ENCODE measurements around the gene DENND6B.

DENND6B gene

DNA sequence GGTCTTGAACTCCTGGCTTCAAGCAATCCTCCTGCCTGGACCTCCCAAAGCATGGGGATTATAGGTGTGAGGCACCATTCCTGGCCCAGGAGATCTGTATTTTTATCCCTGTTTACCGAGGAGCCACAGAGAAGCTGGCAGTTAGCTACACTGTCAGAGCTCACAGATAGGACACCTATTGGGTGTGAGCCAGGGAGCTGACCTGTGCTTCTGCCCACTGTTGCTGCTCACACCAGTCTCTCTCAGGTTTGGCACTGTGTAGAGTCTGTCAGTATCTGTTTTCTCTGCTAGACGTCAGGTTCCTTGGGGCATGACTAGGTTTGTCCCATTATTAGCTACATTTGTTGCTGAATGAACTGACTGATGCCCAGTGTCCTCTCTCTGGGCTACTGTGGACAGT lies 33.8 kb upstream of the DENND6B start:
- no peak overlapping the region for H3K4me3 ChIP-seq (ENCODE audit: low read depth, low read length)
- H3K9me3 ChIP-seq (ENCODE audit: insufficient read depth, low read depth, low read length) = peaks cover 2% of the 10 kb centered on the region
- DNase-seq = no peak
- H2BK120ac ChIP-seq (ENCODE audit: insufficient read depth, low read length, poor library complexity) = no peak overlapping the region
- peaks cover 4% of the 10 kb centered on the region for H3K79me2 ChIP-seq (ENCODE audit: control insufficient read depth, insufficient read depth, low read length, poor library complexity)
- H2BK5ac ChIP-seq (ENCODE audit: low read depth, low read length, poor library complexity) = no peak overlapping the region
- H4K91ac ChIP-seq (ENCODE audit: low read depth, low read length) = no peak overlapping the region
- H2BK12ac ChIP-seq (ENCODE audit: low read length) = no peak overlapping the region
- peaks cover 5 to 15% of the 10 kb centered on the region in 2 experiments for H3K36me3 ChIP-seq (ENCODE audit: control insufficient read depth in 1 of 2, insufficient read depth in 2 of 2, low read length in 2 of 2)
- H3K4me2 ChIP-seq (ENCODE audit: low read length) = no peak overlapping the region
- H3K27ac ChIP-seq (ENCODE audit: low read depth, low read length) = no peak overlapping the region
- no peak overlapping the region for H2AK5ac ChIP-seq (ENCODE audit: low read length)
- H3K4me1 ChIP-seq (ENCODE audit: control insufficient read depth in 1 of 2, insufficient read depth in 2 of 2, low read length in 2 of 2) = peaks cover 4 to 10% of the 10 kb centered on the region in 2 experiments
- no peak overlapping the region for H3K18ac ChIP-seq (ENCODE audit: low read length)
- H3K4ac ChIP-seq (ENCODE audit: low read depth, low read length) = no peak overlapping the region
- H3K79me1 ChIP-seq (ENCODE audit: low read length) = no peaks in the 10 kb centered on the region
- no peak overlapping the region for H4K8ac ChIP-seq (ENCODE audit: low read depth, low read length)
- no peak overlapping the region for H2AFZ ChIP-seq (ENCODE audit: insufficient read depth, low read length, poor library complexity)
- no peaks in the 10 kb centered on the region for H3K27me3 ChIP-seq (ENCODE audit: insufficient read depth, low read length)
- no peak overlapping the region for H3K14ac ChIP-seq (ENCODE audit: low read length)
- WGBS (ENCODE audit: extremely low coverage, insufficient coverage, insufficient read length) = no CpG with 5 or more reads among the region's 2 CpGs
- H3K9ac ChIP-seq (ENCODE audit: low read length) = no peak overlapping the region
- H3K23ac ChIP-seq (ENCODE audit: low read length) = no peak overlapping the region
- no peak overlapping the region for H4K12ac ChIP-seq (ENCODE audit: low read depth, low read length)

DNA sequence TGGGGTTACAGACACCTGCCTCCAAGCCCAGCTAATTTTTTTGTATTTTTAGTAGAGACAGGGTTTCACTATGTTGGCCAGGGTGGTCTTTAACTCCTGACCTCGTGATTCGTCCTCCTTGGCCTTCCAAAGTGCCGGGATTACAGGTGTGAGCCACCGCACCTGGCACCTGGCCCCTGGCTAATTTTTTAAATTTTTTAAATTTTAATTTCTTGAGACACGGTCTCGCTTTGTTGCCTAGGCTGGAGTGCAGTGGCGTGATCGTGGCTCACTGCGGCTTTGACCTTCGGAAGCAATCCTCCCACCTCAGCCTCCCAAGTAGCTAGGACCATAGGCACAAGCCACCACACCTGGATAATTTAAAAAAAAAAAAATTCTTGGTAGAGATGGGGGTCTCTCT lies 30.9 kb upstream of the DENND6B start:
- Histone ChIP-seq H3K27me3 (ENCODE audit: insufficient read depth, low read length) (no peaks in the 10 kb centered on the region), H2BK12ac (ENCODE audit: low read length) (no peak overlapping the region), H4K12ac (ENCODE audit: low read depth, low read length) (no peak overlapping the region), H2AFZ (ENCODE audit: insufficient read depth, low read length, poor library complexity) (no peak overlapping the region), H3K79me2 (ENCODE audit: control insufficient read depth, insufficient read depth, low read length, poor library complexity) (peaks cover 4% of the 10 kb centered on the region), H3K18ac (ENCODE audit: low read length) (no peak overlapping the region), H3K14ac (ENCODE audit: low read length) (no peak overlapping the region), H4K91ac (ENCODE audit: low read depth, low read length) (no peak overlapping the region), H3K4ac (ENCODE audit: low read depth, low read length) (peak overlapping the region; percentile 42), H3K4me3 (ENCODE audit: low read depth, low read length) (no peak overlapping the region), H3K23ac (ENCODE audit: low read length) (no peak overlapping the region), H2BK120ac (ENCODE audit: insufficient read depth, low read length, poor library complexity) (no peak overlapping the region), H3K79me1 (ENCODE audit: low read length) (no peaks in the 10 kb centered on the region), H3K36me3 (ENCODE audit: control insufficient read depth in 1 of 2, insufficient read depth in 2 of 2, low read length in 2 of 2) (peaks cover 6 to 16% of the 10 kb centered on the region in 2 experiments), H3K9me3 (ENCODE audit: insufficient read depth, low read depth, low read length) (peaks cover 2% of the 10 kb centered on the region), H3K27ac (ENCODE audit: low read depth, low read length) (no peak overlapping the region), H3K4me1 (ENCODE audit: control insufficient read depth in 1 of 2, insufficient read depth in 2 of 2, low read length in 2 of 2) (peaks cover 4 to 8% of the 10 kb centered on the region in 2 experiments), H2BK5ac (ENCODE audit: low read depth, low read length, poor library complexity) (no peak overlapping the region), H4K8ac (ENCODE audit: low read depth, low read length) (no peak overlapping the region), H3K4me2 (ENCODE audit: low read length) (no peak overlapping the region), H2AK5ac (ENCODE audit: low read length) (no peak overlapping the region), H3K9ac (ENCODE audit: low read length) (no peak overlapping the region)
- no CpG with 5 or more reads among the region's 10 CpGs for WGBS (ENCODE audit: extremely low coverage, insufficient coverage, insufficient read length)
- DNase-seq = peak; percentile 64 to 84

DNA sequence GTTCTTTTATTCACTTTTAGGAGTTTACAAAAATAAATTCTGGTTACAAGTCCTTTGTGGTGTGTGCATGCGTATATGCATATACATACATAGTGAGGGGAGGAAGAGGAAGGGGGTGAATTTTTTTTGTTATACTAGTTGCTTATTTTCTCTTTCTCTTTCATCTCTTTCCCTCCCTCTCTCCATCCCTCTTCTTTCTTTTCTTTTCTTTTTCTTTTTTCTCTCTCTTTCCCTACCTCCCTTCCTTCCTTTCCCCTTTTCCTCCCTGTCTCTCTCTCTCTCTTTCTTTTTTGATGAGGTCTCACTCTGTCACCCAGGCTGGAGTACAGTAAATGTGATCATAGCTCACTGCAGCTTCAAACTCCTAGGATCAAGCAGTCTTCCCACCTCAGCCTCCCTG lies 30.4 kb upstream of the DENND6B start:
- peaks cover 2% of the 10 kb centered on the region for H3K9me3 ChIP-seq (ENCODE audit: insufficient read depth, low read depth, low read length)
- no peak overlapping the region for H2AFZ ChIP-seq (ENCODE audit: insufficient read depth, low read length, poor library complexity)
- peaks cover 4% of the 10 kb centered on the region for H3K79me2 ChIP-seq (ENCODE audit: control insufficient read depth, insufficient read depth, low read length, poor library complexity)
- no peaks in the 10 kb centered on the region for H3K27me3 ChIP-seq (ENCODE audit: insufficient read depth, low read length)
- no peak overlapping the region for H3K27ac ChIP-seq (ENCODE audit: low read depth, low read length)
- peaks cover 4 to 8% of the 10 kb centered on the region in 2 experiments for H3K4me1 ChIP-seq (ENCODE audit: control insufficient read depth in 1 of 2, insufficient read depth in 2 of 2, low read length in 2 of 2)
- H3K4me3 ChIP-seq (ENCODE audit: low read depth, low read length) = no peak overlapping the region
- no peak overlapping the region for H2BK5ac ChIP-seq (ENCODE audit: low read depth, low read length, poor library complexity)
- DNase-seq = no peak
- no peak overlapping the region for H2BK120ac ChIP-seq (ENCODE audit: insufficient read depth, low read length, poor library complexity)
- H2AK5ac ChIP-seq (ENCODE audit: low read length) = no peak overlapping the region
- no peak overlapping the region for H4K8ac ChIP-seq (ENCODE audit: low read depth, low read length)
- H3K18ac ChIP-seq (ENCODE audit: low read length) = no peak overlapping the region
- no peak overlapping the region for H3K23ac ChIP-seq (ENCODE audit: low read length)
- no peak overlapping the region for H3K4ac ChIP-seq (ENCODE audit: low read depth, low read length)
- H3K14ac ChIP-seq (ENCODE audit: low read length) = no peak overlapping the region
- H4K12ac ChIP-seq (ENCODE audit: low read depth, low read length) = no peak overlapping the region
- no peaks in the 10 kb centered on the region for H3K79me1 ChIP-seq (ENCODE audit: low read length)
- no peak overlapping the region for H3K4me2 ChIP-seq (ENCODE audit: low read length)
- no peak overlapping the region for H2BK12ac ChIP-seq (ENCODE audit: low read length)
- no peak overlapping the region for H3K9ac ChIP-seq (ENCODE audit: low read length)
- no CpG with 5 or more reads among the region's 1 CpG for WGBS (ENCODE audit: extremely low coverage, insufficient coverage, insufficient read length)
- peaks cover 6 to 13% of the 10 kb centered on the region in 2 experiments for H3K36me3 ChIP-seq (ENCODE audit: control insufficient read depth in 1 of 2, insufficient read depth in 2 of 2, low read length in 2 of 2)
- no peak overlapping the region for H4K91ac ChIP-seq (ENCODE audit: low read depth, low read length)

DNA sequence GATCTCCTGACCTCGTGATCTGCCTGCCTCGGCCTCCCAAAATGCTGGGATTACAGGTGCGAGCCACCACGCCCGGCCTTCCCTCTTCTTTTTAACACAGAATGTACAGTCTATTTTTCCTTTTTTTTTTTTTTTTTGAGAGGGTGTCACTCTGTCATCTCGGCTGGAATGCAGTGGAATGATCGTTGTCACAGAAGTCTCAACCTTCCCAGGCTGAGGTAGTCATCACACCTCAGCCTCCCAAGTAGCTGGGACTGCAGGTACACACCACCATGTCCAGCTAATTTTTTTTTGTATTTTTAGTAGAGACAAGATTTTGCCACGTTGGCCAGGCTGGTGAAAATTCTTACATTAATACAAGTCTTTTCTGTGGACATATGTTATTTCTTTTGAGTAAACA lies 29.4 kb upstream of the DENND6B start:
- H3K4me2 ChIP-seq (ENCODE audit: low read length) = no peak overlapping the region
- no peak overlapping the region for H4K91ac ChIP-seq (ENCODE audit: low read depth, low read length)
- H3K79me2 ChIP-seq (ENCODE audit: control insufficient read depth, insufficient read depth, low read length, poor library complexity) = peaks cover 2% of the 10 kb centered on the region
- peak; percentile 58 to 74 for DNase-seq
- H3K9ac ChIP-seq (ENCODE audit: low read length) = no peak overlapping the region
- no peak overlapping the region for H2AK5ac ChIP-seq (ENCODE audit: low read length)
- WGBS (ENCODE audit: extremely low coverage, insufficient coverage, insufficient read length) = no CpG with 5 or more reads among the region's 8 CpGs
- no peak overlapping the region for H3K27ac ChIP-seq (ENCODE audit: low read depth, low read length)
- H4K12ac ChIP-seq (ENCODE audit: low read depth, low read length) = no peak overlapping the region
- no peak overlapping the region for H4K8ac ChIP-seq (ENCODE audit: low read depth, low read length)
- no peak overlapping the region for H2BK5ac ChIP-seq (ENCODE audit: low read depth, low read length, poor library complexity)
- no peaks in the 10 kb centered on the region for H3K79me1 ChIP-seq (ENCODE audit: low read length)
- H2AFZ ChIP-seq (ENCODE audit: insufficient read depth, low read length, poor library complexity) = no peak overlapping the region
- H3K4me3 ChIP-seq (ENCODE audit: low read depth, low read length) = no peak overlapping the region
- H3K27me3 ChIP-seq (ENCODE audit: insufficient read depth, low read length) = no peaks in the 10 kb centered on the region
- H2BK120ac ChIP-seq (ENCODE audit: insufficient read depth, low read length, poor library complexity) = no peak overlapping the region
- H3K9me3 ChIP-seq (ENCODE audit: insufficient read depth, low read depth, low read length) = peaks cover 2% of the 10 kb centered on the region
- H3K36me3 ChIP-seq (ENCODE audit: control insufficient read depth in 1 of 2, insufficient read depth in 2 of 2, low read length in 2 of 2) = peaks cover 9 to 15% of the 10 kb centered on the region in 2 experiments
- no peak overlapping the region for H2BK12ac ChIP-seq (ENCODE audit: low read length)
- H3K23ac ChIP-seq (ENCODE audit: low read length) = no peak overlapping the region
- H3K18ac ChIP-seq (ENCODE audit: low read length) = no peak overlapping the region
- H3K4me1 ChIP-seq (ENCODE audit: control insufficient read depth in 1 of 2, insufficient read depth in 2 of 2, low read length in 2 of 2) = peaks cover 0 to under 1% of the 10 kb centered on the region in 2 experiments
- no peak overlapping the region for H3K4ac ChIP-seq (ENCODE audit: low read depth, low read length)
- H3K14ac ChIP-seq (ENCODE audit: low read length) = no peak overlapping the region

All from trophoblast cell (in vitro differentiated cells and primary cell).